Heart right ventricle (tissue), 16 donors: ENCODE results near the gene F2. TPM values are rescaled to one million over a fixed set of nuclear protein-coding genes. Genes with fewer than 3 reads are reported as not detected.

ENCODE experiments used
- ATAC-seq, 8 donors: fragments of 200-7000 bp; cut with Tn5 transposase; one replicate each; pipeline ENCODE4 v1.9.1; 2020; ENCODE audit warnings: mild to moderate bottlenecking in 8 of 8, moderate library complexity in 8 of 8, moderate number of reproducible peaks in 1 of 8
- DNase-seq, 2 donors: peaks; one replicate each; pipeline ENCODE4 v3.0.0-alpha.2; 2020
- H3K27ac ChIP-seq, 10 donors: fragments of 200-600 bp; sonication (generic) in 2 of 10; one replicate each; pipeline versions ENCODE4 v1.5.0 to v1.8.0; 2020 to 2022; ENCODE audit warnings: mild to moderate bottlenecking in 3 of 10
- H3K27me3 ChIP-seq, 7 donors: fragments of 200-600 bp; one replicate each; pipeline ENCODE4 v1.8.0; 2021 to 2022; ENCODE audit warnings: mild to moderate bottlenecking in 2 of 7
- H3K36me3 ChIP-seq, 9 donors: fragments of 200-600 bp; sonication (generic) in 1 of 9; one replicate each; pipeline versions ENCODE4 v1.5.0 to v1.8.0; 2020 to 2022; ENCODE audit warnings: mild to moderate bottlenecking in 2 of 9
- H3K4me1 ChIP-seq, 9 donors: fragments of 200-600 bp; sonication (generic) in 1 of 9; one replicate each; pipeline versions ENCODE4 v1.5.0 to v1.8.0; 2020 to 2022; ENCODE audit warnings: mild to moderate bottlenecking in 4 of 9
- H3K4me3 ChIP-seq, 10 donors: fragments of 200-600 bp; sonication (generic) in 2 of 10; one replicate each; pipeline versions ENCODE4 v1.5.0 to v1.8.0; 2020 to 2022; ENCODE audit warnings: mild to moderate bottlenecking in 7 of 10, moderate library complexity in 2 of 10
- H3K9me3 ChIP-seq, 11 donors: fragments of 200-600 bp in 10 of 11; sonication (generic) in 2 of 11; one replicate each; pipeline versions ENCODE4 v1.5.0 to v1.8.0; 2013 to 2022; ENCODE audit warnings: mild to moderate bottlenecking in 2 of 11, control low read depth in 1 of 11, moderate library complexity in 1 of 11
- WGBS, 2 donors: extraction: QIAGEN DNeasy Blood & Tissue Kit; methylation state at CpG; one replicate each; pipeline ENCODE4 v1.1.7; 2013; ENCODE audit warnings: inconsistent platforms in 1 of 2; 5-methylcytosine and 5-hydroxymethylcytosine counted together
- intact Hi-C, 10 donors: fragments of 100-400 bp; cut with DNase I; formaldehyde crosslinking; loops; one replicate each; pipeline versions ENCODE4 v1.11.1 to v1.14.2; 2022
- polyA plus RNA-seq, 2 donors: library from polyadenylated mRNA; stranded (reverse); fragments of 200-250 nt; gene quantifications; one replicate each; pipeline ENCODE4 v1.2.3, GENCODE V29; 2013
- total RNA-seq, 10 donors: library from RNA; stranded (reverse); fragmentation: NEBNext Ultra II Directional in 3 of 10; extraction: Animal tissue kit (Norgen Biotek cat#: 25700) in 3 of 10; gene quantifications; one replicate each; pipeline versions ENCODE4 v1.2.1 to v1.2.4, GENCODE V29; 2021 to 2023
- TF ChIP-seq, protein P1 (sequence below), 9 donors: fragments of 200-600 bp; sonication (generic) in 2 of 9; IDR thresholded peaks; one replicate each; pipeline versions ENCODE4 v1.5.0 to v1.8.0; 2021 to 2022; ENCODE audit warnings: antibody characterized with exemption in 9 of 9, mild to moderate bottlenecking in 5 of 9, moderate library complexity in 1 of 9
- donor health status: Arrhythmogenic right ventricular cardiomyopathy.
- donor health status: ischemic (EF 13 %, LVEDD 7.1; RV severe dilation, severe dysfunction).
- donor health status: healthy with polysubstance abuse.
- donor health status: DM: no; HTN: yes; CAD: no.
- donor health status: DM: no; HTN: no; CAD: no.
- donor health status: ischemic (EF 25% LVEDD 6.9; RV normal size, moderate dysfunction).
- donor health status: ischemic (EF 25% LVEDD 5.7; RV mildly dilated, moderate dysfunction).
- donor health status: healthy.
- donor health status: DM: yes; HTN: yes; CAD: no.
- donor health status: Ischemic cardiomyopathy.
- donor health status: ischemic (EF 35%, LVEDD 5.7; RV mildly dilated, moderate dysfunction).
- donor health status: nonischemic (EF 11% LVEDD 7.7; RV severe dilation, severe dysfunction).
- donor health status: DM: yes; HTN: yes; CAD: no.
- donor health status: PGD.
- donor health status: ischemic (EF 29% LVEDD 5.4; RV normal size, mild dysfunction).
- donor health status: nonischemic (EF 23%, LVEDD 6.1; RV moderate dilation, normal function).

Gene F2
- total and polyA plus RNA-seq, 12 donors = 0.04 to 0.31 (median 0.19) TPM; not detected in 8

DNA sequence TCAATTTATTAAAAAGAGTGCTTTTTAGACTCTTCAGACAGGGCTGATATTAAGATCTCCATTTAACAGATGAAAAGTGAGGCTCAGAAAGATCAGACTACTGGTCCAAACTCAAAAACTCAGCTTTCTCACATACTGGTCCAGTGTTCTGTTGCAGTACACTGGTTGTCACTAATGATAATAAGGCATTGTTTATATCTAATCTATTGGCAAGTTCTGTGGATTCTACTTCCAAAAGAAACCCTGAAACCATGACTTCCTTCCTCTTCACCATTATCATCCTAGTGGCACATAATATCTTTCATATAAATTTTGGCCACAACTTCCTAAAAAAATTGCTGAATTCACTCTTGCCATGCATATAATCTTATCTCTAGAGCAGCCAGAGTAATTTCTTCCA, 36.9 kb downstream of the F2 start:
- TF ChIP-seq, protein P1, sequence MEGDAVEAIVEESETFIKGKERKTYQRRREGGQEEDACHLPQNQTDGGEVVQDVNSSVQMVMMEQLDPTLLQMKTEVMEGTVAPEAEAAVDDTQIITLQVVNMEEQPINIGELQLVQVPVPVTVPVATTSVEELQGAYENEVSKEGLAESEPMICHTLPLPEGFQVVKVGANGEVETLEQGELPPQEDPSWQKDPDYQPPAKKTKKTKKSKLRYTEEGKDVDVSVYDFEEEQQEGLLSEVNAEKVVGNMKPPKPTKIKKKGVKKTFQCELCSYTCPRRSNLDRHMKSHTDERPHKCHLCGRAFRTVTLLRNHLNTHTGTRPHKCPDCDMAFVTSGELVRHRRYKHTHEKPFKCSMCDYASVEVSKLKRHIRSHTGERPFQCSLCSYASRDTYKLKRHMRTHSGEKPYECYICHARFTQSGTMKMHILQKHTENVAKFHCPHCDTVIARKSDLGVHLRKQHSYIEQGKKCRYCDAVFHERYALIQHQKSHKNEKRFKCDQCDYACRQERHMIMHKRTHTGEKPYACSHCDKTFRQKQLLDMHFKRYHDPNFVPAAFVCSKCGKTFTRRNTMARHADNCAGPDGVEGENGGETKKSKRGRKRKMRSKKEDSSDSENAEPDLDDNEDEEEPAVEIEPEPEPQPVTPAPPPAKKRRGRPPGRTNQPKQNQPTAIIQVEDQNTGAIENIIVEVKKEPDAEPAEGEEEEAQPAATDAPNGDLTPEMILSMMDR (IDR thresholded peaks at IDR 0.05) = no peak
- no peak for DNase-seq
- no peak for ATAC-seq
- intact Hi-C loops = loop anchor here in 1 of 10 donors (5.0 kb wide), 1 partner anchor 41 kb away; no protein-coding TSS in a partner anchor
- no peaks in the 10 kb centered on the region for H3K27me3 ChIP-seq
- H3K27ac ChIP-seq = no peak overlapping the region
- H3K9me3 ChIP-seq = no peaks in the 10 kb centered on the region
- H3K4me3 ChIP-seq = no peak overlapping the region
- peaks cover 0 to 100% (median 77%) of the 10 kb centered on the region in 9 donors for H3K36me3 ChIP-seq
- no peaks in the 10 kb centered on the region for H3K4me1 ChIP-seq

DNA sequence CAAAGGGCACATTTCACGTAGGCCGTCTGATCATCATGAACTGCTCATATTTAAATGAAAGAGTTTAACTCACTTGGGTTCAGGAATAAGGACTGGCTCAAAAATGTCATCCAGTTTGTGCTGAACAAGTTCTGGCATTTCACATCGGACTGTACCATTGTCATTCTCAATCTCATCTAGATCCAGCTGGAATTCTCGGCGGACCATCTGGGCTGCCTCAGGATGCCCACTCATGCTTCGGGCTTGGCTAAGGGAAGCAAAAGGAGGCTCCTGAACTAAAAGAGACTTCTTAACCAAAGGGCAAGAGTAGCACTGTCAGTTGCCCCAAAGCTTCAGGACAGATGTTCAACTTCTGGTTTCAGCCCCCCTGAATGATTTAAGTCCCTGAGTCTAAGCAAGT, 40.2 kb downstream of the F2 start:
- H3K27ac ChIP-seq = no peak overlapping the region
- no peak overlapping the region for H3K4me3 ChIP-seq
- peaks cover 0 to 100% (median 73%) of the 10 kb centered on the region in 9 donors for H3K36me3 ChIP-seq
- no peaks in the 10 kb centered on the region for H3K9me3 ChIP-seq
- no peaks in the 10 kb centered on the region for H3K4me1 ChIP-seq
- TF ChIP-seq, protein P1 (IDR thresholded peaks at IDR 0.05) = no peak
- intact Hi-C loops = loop anchor here in 1 of 10 donors (5.0 kb wide), 1 partner anchor 38 kb away; no protein-coding TSS in a partner anchor
- H3K27me3 ChIP-seq = no peaks in the 10 kb centered on the region
- WGBS, 2 donors = 95 to 96% methylated on average over 6 of the region's 6 CpGs
- ATAC-seq (no peak), DNase-seq (no peak)

- TF ChIP-seq, protein P1 (IDR thresholded peaks at IDR 0.05) = no peak
- no peak for ATAC-seq
- Histone ChIP-seq H3K27ac (no peak overlapping the region), H3K9me3 (no peaks in the 10 kb centered on the region), H3K36me3 (peaks cover 0 to 100% (median 64%) of the 10 kb centered on the region in 9 donors), H3K27me3 (no peaks in the 10 kb centered on the region), H3K4me1 (no peaks in the 10 kb centered on the region), H3K4me3 (no peak overlapping the region)
- WGBS, 2 donors = 96 to 99% methylated on average over 6 of the region's 6 CpGs
- no peak for DNase-seq
- intact Hi-C loops = no loop called here
Observed at GRCh38 chr11:46760429-46761128, 41.6 kb downstream of the F2 start.

DNA sequence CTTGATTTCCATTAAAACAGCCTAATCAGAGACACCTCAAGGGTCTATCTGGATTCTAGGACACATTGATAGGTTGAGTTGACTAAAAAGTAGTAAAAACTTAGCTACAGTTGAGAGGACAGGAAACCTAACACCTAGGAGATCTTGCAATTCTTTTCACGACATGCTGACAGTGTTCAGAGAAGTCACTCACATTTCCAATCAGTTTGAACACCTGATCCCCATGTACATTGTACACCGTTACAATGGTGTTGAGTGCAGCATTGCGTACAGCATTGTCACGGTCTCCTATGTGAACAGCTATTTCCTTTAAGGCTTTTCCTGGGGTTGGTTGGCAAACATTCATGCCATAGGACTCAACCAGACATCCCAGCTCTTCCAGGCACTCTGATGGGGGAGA, 42.8 kb downstream of the F2 start:
- 92 to 96% methylated on average over 4 of the region's 4 CpGs for WGBS, 2 donors

More for the DNA sequence above, 42.8 kb downstream of the F2 start:
- ATAC-seq (no peak), DNase-seq (no peak)
- intact Hi-C loops = no loop called here
- no peak overlapping the region for H3K27ac ChIP-seq
- TF ChIP-seq, protein P1 (IDR thresholded peaks at IDR 0.05) = no peak
- peaks cover 0 to 100% (median 57%) of the 10 kb centered on the region in 9 donors for H3K36me3 ChIP-seq
- H3K4me1 ChIP-seq = no peaks in the 10 kb centered on the region
- H3K9me3 ChIP-seq = no peaks in the 10 kb centered on the region
- H3K4me3 ChIP-seq = no peak overlapping the region
- H3K27me3 ChIP-seq = no peaks in the 10 kb centered on the region
